ENCODE data around the gene TROAP. TPM values are rescaled to one million over a fixed set of nuclear protein-coding genes. Genes with fewer than 3 reads are reported as not detected.

Gene TROAP
- total RNA-seq, 2 donors from 2014 or later, result 11.8 to 51.8 TPM

GRCh38 chr12:49296034-49296835 lies 26.8 kb upstream of the TROAP start:
- Histone ChIP-seq H3K4me1 (peaks cover 12% of the 10 kb centered on the region), H3K4me3 (peak overlapping the region; percentile 0), H3K27ac (no peak overlapping the region), H3K9ac (ENCODE audit: low read depth in 2 of 2, low read length in 2 of 2) (no peak overlapping the region), H3K9me3 (no peaks in the 10 kb centered on the region), H3K36me3 (no peaks in the 10 kb centered on the region), H3K27me3 (peaks cover 47% of the 10 kb centered on the region)
- intact Hi-C loops (cut with DNase I), result no loop called here
- TF ChIP-seq, protein P1, sequence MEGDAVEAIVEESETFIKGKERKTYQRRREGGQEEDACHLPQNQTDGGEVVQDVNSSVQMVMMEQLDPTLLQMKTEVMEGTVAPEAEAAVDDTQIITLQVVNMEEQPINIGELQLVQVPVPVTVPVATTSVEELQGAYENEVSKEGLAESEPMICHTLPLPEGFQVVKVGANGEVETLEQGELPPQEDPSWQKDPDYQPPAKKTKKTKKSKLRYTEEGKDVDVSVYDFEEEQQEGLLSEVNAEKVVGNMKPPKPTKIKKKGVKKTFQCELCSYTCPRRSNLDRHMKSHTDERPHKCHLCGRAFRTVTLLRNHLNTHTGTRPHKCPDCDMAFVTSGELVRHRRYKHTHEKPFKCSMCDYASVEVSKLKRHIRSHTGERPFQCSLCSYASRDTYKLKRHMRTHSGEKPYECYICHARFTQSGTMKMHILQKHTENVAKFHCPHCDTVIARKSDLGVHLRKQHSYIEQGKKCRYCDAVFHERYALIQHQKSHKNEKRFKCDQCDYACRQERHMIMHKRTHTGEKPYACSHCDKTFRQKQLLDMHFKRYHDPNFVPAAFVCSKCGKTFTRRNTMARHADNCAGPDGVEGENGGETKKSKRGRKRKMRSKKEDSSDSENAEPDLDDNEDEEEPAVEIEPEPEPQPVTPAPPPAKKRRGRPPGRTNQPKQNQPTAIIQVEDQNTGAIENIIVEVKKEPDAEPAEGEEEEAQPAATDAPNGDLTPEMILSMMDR (IDR thresholded peaks at IDR 0.05), result peak; percentile 79
- peak; percentile 73 for DNase-seq

- Histone ChIP-seq H3K4me3 (peak overlapping the region; percentile 0), H3K9me3 (no peaks in the 10 kb centered on the region), H3K4me1 (peaks cover 12% of the 10 kb centered on the region), H3K27me3 (peaks cover 47% of the 10 kb centered on the region), H3K27ac (no peak overlapping the region), H3K9ac (ENCODE audit: low read depth in 2 of 2, low read length in 2 of 2) (peak overlapping the region; percentile 31 to 34), H3K36me3 (no peaks in the 10 kb centered on the region)
- TF ChIP-seq, protein P1 (IDR thresholded peaks at IDR 0.05), result peak; percentile 6
- DNase-seq, result peak; percentile 72
- intact Hi-C loops (cut with DNase I), result no loop called here
Observed at GRCh38 chr12:49296836-49297694, 26.0 kb upstream of the TROAP start.

DNA sequence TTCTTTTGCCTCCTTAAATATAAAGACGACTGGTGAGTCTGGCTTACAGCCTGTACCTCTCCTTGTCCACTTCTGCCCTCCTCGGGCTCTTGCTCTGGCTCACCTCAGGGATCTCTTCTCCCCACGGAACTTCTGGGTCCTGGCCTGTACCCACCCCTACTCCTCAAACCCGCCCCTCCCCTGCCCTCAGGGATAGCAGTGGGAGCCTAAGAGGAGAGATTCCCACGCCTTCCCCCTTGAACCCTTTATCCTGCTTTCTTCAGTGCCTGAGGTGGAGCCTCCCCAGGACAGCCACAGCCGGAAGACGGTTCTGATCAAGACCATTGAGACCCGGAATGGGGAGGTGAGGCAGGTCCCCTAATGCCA lies 25.4 kb upstream of the TROAP start:
- no peak for DNase-seq
- peaks cover 12% of the 10 kb centered on the region for H3K4me1 ChIP-seq
- TF ChIP-seq, protein P1 (IDR thresholded peaks at IDR 0.05), result no peak
- no peak overlapping the region for H3K9ac ChIP-seq (ENCODE audit: low read depth in 2 of 2, low read length in 2 of 2)
- no peaks in the 10 kb centered on the region for H3K36me3 ChIP-seq
- no peaks in the 10 kb centered on the region for H3K9me3 ChIP-seq
- intact Hi-C loops (cut with DNase I), result no loop called here
- peaks cover 47% of the 10 kb centered on the region for H3K27me3 ChIP-seq
- H3K27ac ChIP-seq, result no peak overlapping the region
- no peak overlapping the region for H3K4me3 ChIP-seq

DNA sequence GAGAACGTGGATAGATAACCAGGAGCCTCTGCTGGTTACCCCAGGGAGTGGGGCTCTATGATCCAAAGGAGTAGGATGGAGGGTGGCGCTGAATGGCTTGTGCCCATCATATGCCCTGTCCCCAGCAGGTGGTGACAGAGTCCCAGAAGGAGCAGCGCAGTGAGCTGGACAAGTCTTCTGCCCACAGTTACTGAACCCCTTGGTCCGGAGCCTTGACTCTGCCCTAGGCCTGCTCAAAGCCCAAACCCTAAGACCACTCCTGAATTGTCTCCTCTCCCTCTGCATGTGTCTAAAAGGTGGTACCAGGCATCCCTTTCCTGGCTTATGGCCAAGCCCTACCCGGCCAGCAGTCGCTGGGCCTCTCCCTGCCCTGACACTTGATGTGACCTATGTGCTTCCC lies 24.9 kb upstream of the TROAP start:
- DNase-seq, result no peak
- Histone ChIP-seq H3K4me1 (peaks cover 12% of the 10 kb centered on the region), H3K27ac (no peak overlapping the region), H3K9me3 (no peaks in the 10 kb centered on the region), H3K4me3 (no peak overlapping the region), H3K9ac (ENCODE audit: low read depth in 2 of 2, low read length in 2 of 2) (no peak overlapping the region), H3K27me3 (peaks cover 47% of the 10 kb centered on the region), H3K36me3 (no peaks in the 10 kb centered on the region)
- intact Hi-C loops (cut with DNase I), result no loop called here
- TF ChIP-seq, protein P1 (IDR thresholded peaks at IDR 0.05), result peak; percentile 12

GRCh38 chr12:49301760-49302159 lies 21.3 kb upstream of the TROAP start:
- TF ChIP-seq, protein P1 (IDR thresholded peaks at IDR 0.05), result no peak
- Histone ChIP-seq H3K4me1 (peaks cover 10% of the 10 kb centered on the region), H3K9me3 (no peaks in the 10 kb centered on the region), H3K4me3 (no peak overlapping the region), H3K9ac (ENCODE audit: low read depth in 2 of 2, low read length in 2 of 2) (no peak overlapping the region), H3K27me3 (peaks cover 21% of the 10 kb centered on the region), H3K36me3 (no peaks in the 10 kb centered on the region), H3K27ac (no peak overlapping the region)
- no peak for DNase-seq
- intact Hi-C loops (cut with DNase I), result no loop called here
